IPS-20b (cell line): ENCODE data around the gene POP7.
"Not testable (repeated sequence)": the region's sequence is repeated elsewhere in the genome, so short reads cannot be mapped to it uniquely, and the experiment has no call there.

Source experiments
- H3K27ac ChIP-seq: one replicate; pipeline ENCODE4 v1.5.1; 2013; ENCODE audit warnings: low read length
- H3K27me3 ChIP-seq: 2 replicates; pipeline ENCODE4 v1.6.1; 2013; ENCODE audit warnings: mild to moderate bottlenecking, low read length, inconsistent platforms; ENCODE audit not compliant: insufficient read depth
- H3K36me3 ChIP-seq: 2 replicates; pipeline ENCODE4 v1.6.1; 2013; ENCODE audit warnings: low read depth, mild to moderate bottlenecking, inconsistent platforms, low read length, moderate library complexity; ENCODE audit not compliant: insufficient read depth
- H3K4me1 ChIP-seq: 2 replicates; pipeline ENCODE4 v1.6.1; 2013; ENCODE audit warnings: mild to moderate bottlenecking, control low read depth, inconsistent platforms, low read length, moderate library complexity; ENCODE audit not compliant: insufficient read depth
- H3K4me3 ChIP-seq: 2 replicates; pipeline ENCODE4 v1.5.1; 2013; ENCODE audit warnings: mild to moderate bottlenecking, low read length, inconsistent platforms
- H3K9ac ChIP-seq: 2 replicates; pipeline ENCODE4 v1.6.1; 2013; ENCODE audit warnings: low read depth, mild to moderate bottlenecking, inconsistent platforms, low read length, moderate library complexity
- H3K9me3 ChIP-seq: 2 replicates; pipeline ENCODE4 v1.6.1; 2013; ENCODE audit warnings: mild to moderate bottlenecking, low read depth, low read length, inconsistent platforms; ENCODE audit not compliant: insufficient read depth

Gene POP7

DNA sequence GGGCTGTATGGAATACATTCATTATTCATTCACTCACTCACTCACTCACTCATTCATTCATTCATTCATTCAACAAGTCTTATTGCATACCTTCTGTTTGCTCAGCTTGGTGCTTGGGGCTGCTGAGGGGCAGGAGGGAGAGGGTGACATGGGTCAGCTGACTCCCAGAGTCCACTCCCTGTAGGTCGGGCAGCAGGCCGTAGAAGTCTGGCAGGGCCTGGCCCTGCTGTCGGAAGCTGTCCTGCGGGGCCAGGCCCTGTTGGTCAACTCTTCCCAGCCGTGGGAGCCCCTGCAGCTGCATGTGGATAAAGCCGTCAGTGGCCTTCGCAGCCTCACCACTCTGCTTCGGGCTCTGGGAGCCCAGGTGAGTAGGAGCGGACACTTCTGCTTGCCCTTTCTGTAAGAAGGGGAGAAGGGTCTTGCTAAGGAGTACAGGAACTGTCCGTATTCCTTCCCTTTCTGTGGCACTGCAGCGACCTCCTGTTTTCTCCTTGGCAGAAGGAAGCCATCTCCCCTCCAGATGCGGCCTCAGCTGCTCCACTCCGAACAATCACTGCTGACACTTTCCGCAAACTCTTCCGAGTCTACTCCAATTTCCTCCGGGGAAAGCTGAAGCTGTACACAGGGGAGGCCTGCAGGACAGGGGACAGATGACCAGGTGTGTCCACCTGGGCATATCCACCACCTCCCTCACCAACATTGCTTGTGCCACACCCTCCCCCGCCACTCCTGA lies 16.7 kb downstream of the POP7 start:
- Histone ChIP-seq H3K27ac (no peak overlapping the region), H3K27me3 (peaks cover 51% of the 10 kb centered on the region), H3K4me3 (no peak overlapping the region), H3K9ac (no peak overlapping the region), H3K36me3 (no peaks in the 10 kb centered on the region), H3K4me1 (no peaks in the 10 kb centered on the region), H3K9me3 (no peaks in the 10 kb centered on the region)

DNA sequence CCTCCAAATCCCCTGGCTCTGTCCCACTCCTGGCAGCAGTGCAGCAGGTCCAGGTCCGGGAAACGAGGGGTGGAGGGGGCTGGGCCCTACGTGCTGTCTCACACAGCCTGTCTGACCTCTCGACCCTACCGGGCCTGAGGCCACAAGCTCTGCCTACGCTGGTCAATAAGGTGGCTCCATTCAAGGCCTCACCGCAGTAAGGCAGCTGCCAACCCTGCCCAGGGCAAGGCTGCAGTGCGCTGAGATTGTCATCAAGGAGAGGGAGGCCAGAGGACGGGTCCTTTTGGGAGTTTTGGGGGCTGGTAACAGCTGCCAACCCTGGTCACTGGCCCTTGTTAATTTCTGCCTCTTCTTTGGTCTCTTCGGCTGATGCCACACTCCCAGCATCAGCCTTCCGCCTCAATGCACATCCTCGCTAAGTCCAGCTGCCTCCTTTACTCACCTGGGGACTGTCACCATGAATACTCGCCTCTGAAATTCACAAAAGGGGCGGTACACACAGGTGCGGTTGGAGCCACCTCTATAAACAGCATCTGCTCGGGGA lies 17.9 kb downstream of the POP7 start:
- H3K9me3 ChIP-seq, result no peaks in the 10 kb centered on the region
- no peak overlapping the region for H3K9ac ChIP-seq
- H3K27ac ChIP-seq, result no peak overlapping the region
- H3K4me1 ChIP-seq, result no peaks in the 10 kb centered on the region
- no peaks in the 10 kb centered on the region for H3K36me3 ChIP-seq
- H3K27me3 ChIP-seq, result peaks cover 51% of the 10 kb centered on the region
- no peak overlapping the region for H3K4me3 ChIP-seq

DNA sequence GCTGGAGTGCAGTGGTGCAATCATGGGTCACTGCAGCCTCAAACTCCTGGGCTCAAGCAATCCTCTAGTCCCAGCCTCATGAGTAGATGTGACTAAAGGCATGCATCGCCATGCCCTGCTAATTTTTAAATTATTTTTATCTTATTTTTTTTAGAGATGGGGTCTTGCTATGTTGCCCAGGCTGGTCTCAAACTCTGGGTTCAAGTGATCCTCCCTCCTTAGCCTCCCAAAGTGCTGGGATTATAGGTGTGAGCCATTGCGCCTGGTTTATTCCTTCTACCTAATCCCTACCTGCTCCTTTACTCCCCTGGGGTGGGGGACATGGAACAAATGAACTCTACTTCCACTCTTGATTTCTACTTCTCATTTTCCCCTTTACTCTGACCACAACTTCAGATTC lies 18.4 kb downstream of the POP7 start:
- H3K9ac ChIP-seq, H3K27ac ChIP-seq, H3K36me3 ChIP-seq, H3K4me3 ChIP-seq, H3K4me1 ChIP-seq, H3K9me3 ChIP-seq: not testable (repeated sequence)
- peaks cover 47% of the 10 kb centered on the region for H3K27me3 ChIP-seq

DNA sequence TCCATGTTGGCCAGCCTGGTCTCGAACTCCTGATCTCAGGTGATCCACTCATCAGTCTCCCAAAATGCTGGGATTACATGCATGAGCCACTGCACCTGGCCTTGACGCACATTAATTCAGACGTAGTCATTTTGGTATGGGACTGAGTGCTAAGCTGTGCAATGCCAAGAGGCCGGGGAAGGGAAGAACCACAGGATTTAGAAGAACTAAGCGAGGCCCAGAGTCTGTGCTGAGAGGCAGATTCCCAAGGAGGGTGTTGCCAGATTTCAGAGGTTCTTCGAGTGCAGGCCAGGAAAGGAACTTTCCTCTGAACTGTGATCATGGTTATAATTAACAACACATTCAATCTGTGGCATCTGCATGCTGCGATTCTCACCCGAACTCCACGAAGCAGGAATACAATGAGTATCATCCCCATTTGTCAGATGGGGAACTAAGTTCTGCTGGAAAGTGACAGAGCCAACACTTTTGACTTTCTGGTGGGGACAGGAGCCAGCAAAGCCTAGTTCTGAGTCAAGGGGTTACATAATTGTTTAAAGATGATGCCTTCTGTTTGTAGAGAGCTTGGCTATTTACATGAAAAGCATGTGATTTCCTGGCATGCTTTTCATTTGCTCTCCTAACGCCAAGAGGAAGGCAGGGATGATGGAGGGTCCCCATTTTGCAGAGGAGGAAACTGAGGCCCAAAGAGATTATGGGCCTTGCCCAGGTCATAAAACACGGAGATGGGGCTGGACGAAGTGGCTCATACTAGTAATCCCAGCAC lies 21.3 kb downstream of the POP7 start:
- Histone ChIP-seq H3K36me3 (no peaks in the 10 kb centered on the region), H3K4me3 (no peak overlapping the region), H3K9me3 (no peaks in the 10 kb centered on the region), H3K4me1 (no peaks in the 10 kb centered on the region), H3K27ac (no peak overlapping the region), H3K9ac (no peak overlapping the region), H3K27me3 (peaks cover 19% of the 10 kb centered on the region)

DNA sequence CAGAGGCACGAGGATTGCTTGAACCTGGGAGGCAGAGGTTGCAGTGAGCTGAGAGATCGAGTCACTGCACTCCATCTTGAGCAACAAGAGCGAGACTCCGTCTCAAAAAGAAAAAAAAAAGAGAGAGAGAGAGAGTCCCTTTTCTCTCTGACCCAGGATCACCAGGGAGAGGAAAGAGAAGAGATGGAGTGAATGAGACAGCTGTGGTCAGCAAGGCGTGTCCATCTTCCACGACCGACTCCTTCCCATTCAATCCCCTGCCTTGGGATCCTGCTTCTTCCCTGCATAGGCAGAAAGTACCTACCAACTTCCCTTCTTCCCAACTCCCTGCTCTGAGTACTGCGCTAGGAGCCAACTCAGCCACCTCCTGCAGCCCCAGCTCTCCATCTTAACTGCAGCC lies 22.3 kb downstream of the POP7 start:
- H3K9ac ChIP-seq, result no peak overlapping the region
- H3K27ac ChIP-seq, result no peak overlapping the region
- H3K4me1 ChIP-seq, result no peaks in the 10 kb centered on the region
- peaks cover 9% of the 10 kb centered on the region for H3K27me3 ChIP-seq
- H3K4me3 ChIP-seq, result no peak overlapping the region
- H3K36me3 ChIP-seq, result no peaks in the 10 kb centered on the region
- H3K9me3 ChIP-seq, result no peaks in the 10 kb centered on the region

DNA sequence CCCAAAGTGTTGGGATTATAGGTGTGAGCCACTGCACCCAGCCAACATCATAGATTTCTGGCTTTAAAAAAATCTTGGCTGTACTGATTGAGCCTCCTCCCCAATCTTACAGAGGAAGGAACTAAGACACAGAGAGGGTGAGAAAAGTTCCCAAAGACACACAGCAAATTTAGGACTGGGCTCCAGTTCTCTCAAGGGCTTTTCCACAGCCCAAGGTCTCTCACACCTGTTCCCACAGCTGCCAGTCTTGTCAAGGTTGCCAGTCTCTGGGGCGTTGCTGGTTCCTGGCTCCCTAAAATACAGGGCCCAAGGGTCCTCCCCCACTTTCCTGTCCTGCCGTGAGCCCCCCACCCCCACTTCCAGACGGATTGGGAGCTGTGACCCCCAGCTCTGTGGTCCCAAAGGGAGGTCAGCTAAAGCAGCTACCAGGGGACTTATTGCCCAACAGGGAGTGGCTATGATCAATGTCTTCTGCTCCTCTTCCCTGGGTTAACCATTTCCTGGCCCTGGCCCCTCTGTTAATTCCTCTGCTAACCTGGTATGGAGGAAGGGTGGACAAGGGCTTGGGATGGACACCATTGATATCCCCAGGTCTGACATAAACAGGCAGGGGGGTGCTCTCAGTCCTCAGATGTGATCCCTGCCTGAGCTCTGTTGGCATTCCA lies 24.3 kb downstream of the POP7 start:
- no peak overlapping the region for H3K9ac ChIP-seq

DNA sequence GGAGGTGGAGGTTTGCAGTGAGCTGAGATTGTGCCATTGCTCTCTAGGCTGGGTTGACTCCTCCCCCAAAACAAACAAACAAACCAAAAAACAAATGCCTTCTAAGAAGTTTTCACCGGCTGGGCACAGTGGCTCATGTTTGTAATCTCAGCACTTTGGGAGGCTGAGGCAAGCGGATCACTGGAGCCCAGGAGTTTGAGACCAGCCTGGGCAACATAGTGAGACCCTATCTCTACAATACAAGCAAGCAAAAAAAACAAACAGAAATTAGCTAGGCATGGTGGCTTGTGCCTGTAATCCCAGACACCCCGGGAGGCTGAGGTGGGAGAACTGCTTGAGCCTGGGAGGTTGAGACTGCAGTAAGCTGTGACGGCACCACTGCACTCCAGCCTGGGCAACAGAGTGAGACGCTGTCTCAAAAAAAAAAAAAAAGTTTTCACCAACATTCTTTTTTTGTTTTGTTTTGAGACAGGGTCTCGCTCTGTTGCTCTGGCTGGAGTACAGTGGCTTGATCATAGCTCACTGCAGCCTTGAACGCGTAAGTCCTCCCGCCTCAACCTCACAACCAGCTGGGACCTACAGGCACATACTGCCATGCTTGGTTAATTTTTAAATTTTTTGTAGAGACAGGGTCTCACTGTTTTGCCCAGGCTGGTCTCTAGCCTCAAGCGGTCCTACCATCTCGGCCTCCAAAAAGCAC lies 26.2 kb downstream of the POP7 start:
- H3K9me3 ChIP-seq, result no peaks in the 10 kb centered on the region
- H3K4me3 ChIP-seq, result no peak overlapping the region
- H3K36me3 ChIP-seq, result no peaks in the 10 kb centered on the region
- H3K9ac ChIP-seq, result no peak overlapping the region
- H3K27me3 ChIP-seq, result no peaks in the 10 kb centered on the region
- H3K27ac ChIP-seq, result no peak overlapping the region
- no peaks in the 10 kb centered on the region for H3K4me1 ChIP-seq

More for the DNA sequence above, 24.3 kb downstream of the POP7 start:
- H3K27me3 ChIP-seq, result no peaks in the 10 kb centered on the region
- no peaks in the 10 kb centered on the region for H3K36me3 ChIP-seq
- H3K4me3 ChIP-seq, result no peak overlapping the region
- no peak overlapping the region for H3K27ac ChIP-seq
- no peaks in the 10 kb centered on the region for H3K4me1 ChIP-seq
- H3K9me3 ChIP-seq, result no peaks in the 10 kb centered on the region

DNA sequence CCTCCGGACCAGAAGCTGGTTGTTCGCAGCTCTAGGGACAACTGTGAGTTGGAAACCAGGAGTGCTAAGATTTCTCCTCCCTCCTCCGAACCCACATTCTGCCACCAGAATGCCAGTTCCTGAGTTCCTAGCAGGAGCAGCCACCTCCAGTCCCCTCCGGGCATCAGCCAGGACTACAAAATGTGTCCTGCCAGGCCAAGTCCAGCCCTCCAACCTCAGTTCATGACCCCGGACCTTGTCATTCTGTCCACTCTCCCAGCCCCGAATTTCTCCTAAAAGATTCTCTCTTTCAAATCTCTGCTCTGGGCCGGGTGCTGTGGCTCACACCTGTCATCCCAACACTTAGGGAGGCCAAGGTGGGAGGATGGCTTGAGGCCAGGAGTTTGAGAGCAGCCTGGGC lies 29.8 kb downstream of the POP7 start:
- H3K36me3 ChIP-seq, result no peaks in the 10 kb centered on the region
- no peak overlapping the region for H3K27ac ChIP-seq
- H3K27me3 ChIP-seq, result no peaks in the 10 kb centered on the region
- no peak overlapping the region for H3K4me3 ChIP-seq
- no peak overlapping the region for H3K9ac ChIP-seq
- no peaks in the 10 kb centered on the region for H3K4me1 ChIP-seq
- H3K9me3 ChIP-seq, result no peaks in the 10 kb centered on the region

DNA sequence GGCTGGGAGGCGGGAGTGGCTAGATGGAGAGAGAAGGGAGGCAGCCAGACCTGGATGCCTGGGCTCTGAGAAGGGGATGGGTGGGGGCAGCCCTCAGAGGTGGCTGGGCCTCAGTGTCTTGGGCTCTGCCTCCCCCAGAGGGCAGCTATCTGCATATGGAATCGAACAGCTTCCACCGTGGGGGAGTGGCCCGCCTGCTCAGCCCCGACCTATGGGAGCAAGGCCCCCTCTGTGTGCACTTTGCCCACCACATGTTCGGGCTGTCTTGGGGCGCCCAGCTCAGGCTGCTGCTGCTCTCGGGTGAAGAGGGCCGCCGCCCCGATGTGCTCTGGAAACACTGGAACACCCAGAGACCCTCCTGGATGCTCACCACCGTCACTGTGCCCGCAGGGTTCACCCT lies 30.8 kb downstream of the POP7 start:
- Histone ChIP-seq H3K4me3 (no peak overlapping the region), H3K9ac (no peak overlapping the region), H3K4me1 (no peaks in the 10 kb centered on the region), H3K9me3 (no peaks in the 10 kb centered on the region), H3K27me3 (no peaks in the 10 kb centered on the region), H3K27ac (no peak overlapping the region), H3K36me3 (no peaks in the 10 kb centered on the region)

DNA sequence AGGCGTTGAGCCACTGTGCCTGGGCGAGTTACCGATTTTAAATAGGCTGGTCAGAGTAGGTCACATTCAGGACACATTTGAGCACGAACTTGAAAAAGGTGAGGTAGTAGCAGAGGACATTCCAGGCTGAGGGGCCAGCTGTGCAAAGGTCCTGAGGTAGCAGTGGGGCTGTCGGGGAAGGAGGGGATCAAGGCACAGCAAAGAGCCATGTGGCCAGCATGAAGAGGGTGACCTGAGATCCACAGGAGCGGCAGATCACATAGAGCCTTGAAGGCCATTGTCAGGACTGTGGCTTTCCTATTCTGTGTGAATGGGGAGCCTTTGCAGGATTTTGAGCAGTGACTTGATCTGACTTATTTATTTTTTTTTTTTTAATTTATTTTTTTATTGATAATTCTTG lies 34.0 kb downstream of the POP7 start:
- H3K9ac ChIP-seq, result no peak overlapping the region
- no peaks in the 10 kb centered on the region for H3K36me3 ChIP-seq
- H3K27me3 ChIP-seq, result no peaks in the 10 kb centered on the region
- H3K4me3 ChIP-seq, result no peak overlapping the region
- H3K4me1 ChIP-seq, result no peaks in the 10 kb centered on the region
- H3K9me3 ChIP-seq, result no peaks in the 10 kb centered on the region
- no peak overlapping the region for H3K27ac ChIP-seq

DNA sequence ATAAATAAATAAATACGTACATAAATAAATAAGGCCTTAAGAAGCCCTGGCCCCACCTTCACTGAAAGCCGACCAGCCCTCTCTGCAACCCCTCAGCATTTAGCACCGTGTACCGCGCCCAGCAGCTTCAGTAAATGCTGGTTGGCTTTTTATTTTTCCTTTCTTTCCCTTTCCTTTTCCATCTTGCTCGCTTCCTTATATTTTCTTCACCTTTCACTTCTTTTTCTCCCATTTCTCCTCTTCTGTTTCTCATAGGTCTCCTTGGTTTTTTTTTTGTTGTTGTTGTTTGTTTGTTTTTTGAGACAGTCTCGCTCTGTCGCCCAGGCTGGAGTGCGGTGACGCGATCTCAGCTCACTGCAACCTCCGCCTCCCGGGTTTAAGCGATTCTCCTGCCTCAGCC lies 38.7 kb downstream of the POP7 start:
- H3K27me3 ChIP-seq, result no peaks in the 10 kb centered on the region
- H3K9me3 ChIP-seq, result no peaks in the 10 kb centered on the region
- H3K4me3 ChIP-seq, result no peak overlapping the region
- no peaks in the 10 kb centered on the region for H3K36me3 ChIP-seq
- no peak overlapping the region for H3K27ac ChIP-seq
- no peak overlapping the region for H3K9ac ChIP-seq
- no peaks in the 10 kb centered on the region for H3K4me1 ChIP-seq
